Large intestine (tissue), 12 donors: ENCODE data around the gene TKTL1. TPM values are rescaled to one million over a fixed set of nuclear protein-coding genes. Genes with fewer than 3 reads are reported as not detected.
"Not testable (repeated sequence)": the region's sequence is repeated elsewhere in the genome, so short reads cannot be mapped to it uniquely, and the experiment has no call there.

Source experiments
- DNase-seq, 2 donors: peaks; one replicate each; pipeline versions ENCODE4 v3.0.0 to v3.0.0-alpha.2; 2013
- H3K27ac ChIP-seq: one replicate; pipeline ENCODE4 v1.5.1; 2013; ENCODE audit warnings: low read length
- H3K27me3 ChIP-seq: 2 replicates; pipeline ENCODE4 v1.6.1; 2013; ENCODE audit warnings: low read length; ENCODE audit not compliant: control insufficient read depth, insufficient read depth
- H3K36me3 ChIP-seq: 2 replicates; pipeline ENCODE4 v1.6.1; 2013; ENCODE audit warnings: low read length; ENCODE audit not compliant: control insufficient read depth, insufficient read depth
- H3K4me1 ChIP-seq: one replicate; pipeline ENCODE4 v1.6.1; 2013; ENCODE audit warnings: low read length; ENCODE audit not compliant: control insufficient read depth, insufficient read depth
- H3K4me3 ChIP-seq: one replicate; pipeline ENCODE4 v1.5.1; 2013; ENCODE audit warnings: low read length
- H3K9me3 ChIP-seq: one replicate; pipeline ENCODE4 v1.6.1; 2013; ENCODE audit warnings: mild to moderate bottlenecking, low read depth, low read length, moderate library complexity; ENCODE audit not compliant: control insufficient read depth
- WGBS: methylation state at CpG from one replicate; pipeline ENCODE4 v1.1.5; 2013; ENCODE audit warnings: low lambda C conversion rate; ENCODE audit not compliant: insufficient coverage; 5-methylcytosine and 5-hydroxymethylcytosine counted together
- long read RNA-seq, 11 donors: transcript quantifications; one replicate each; lab custom pipeline, GENCODE V29; 2026
- polyA plus RNA-seq: library from polyadenylated mRNA; unstranded; fragments of 120-200 nt; gene quantifications from one replicate; pipeline ENCODE4 v1.2.1, GENCODE V29; 2013

Gene TKTL1
- 0.19 TPM for polyA plus RNA-seq
- long read RNA-seq, donor 1 = 0 reads
- long read RNA-seq, donor 2 = 0 reads
- long read RNA-seq, donor 3 = 0 reads
- long read RNA-seq, donor 4 = 0 reads
- long read RNA-seq, donor 5 = 0 reads
- long read RNA-seq, donor 6 = 0 reads
- long read RNA-seq, donor 7 = 0 reads
- long read RNA-seq, donor 8 = 0 reads
- long read RNA-seq, donor 9 = 0 reads
- long read RNA-seq, donor 10 = 0 reads
- long read RNA-seq, donor 11 = 0 reads

- H3K4me1 ChIP-seq = no peaks in the 10 kb centered on the region
- no CpG with 5 or more reads among the region's 37 CpGs for WGBS
- no peaks in the 10 kb centered on the region for H3K27me3 ChIP-seq
- DNase-seq = no peak
- H3K9me3 ChIP-seq = no peaks in the 10 kb centered on the region
- no peak within 1 kb of the TSS for H3K27ac ChIP-seq
- H3K4me3 ChIP-seq = no peak within 1 kb of the TSS
- H3K36me3 ChIP-seq = no peaks in the 10 kb centered on the region
These were observed at the start of gene TKTL1 for GRCh38 chrX:154295664-154296310. TSS of gene TKTL1 (plus strand) at chrX:154295795. CDS start at chrX:154295860, 65 bp downstream.

GRCh38 chrX:154247377-154248045 lies 48.1 kb upstream of the TKTL1 start:
- WGBS = no CpG with 5 or more reads among the region's 17 CpGs
- H3K36me3 ChIP-seq, DNase-seq, H3K4me3 ChIP-seq, H3K9me3 ChIP-seq, H3K27ac ChIP-seq, H3K4me1 ChIP-seq, H3K27me3 ChIP-seq: not testable (repeated sequence)

GRCh38 chrX:154248076-154248475 lies 47.5 kb upstream of the TKTL1 start:
- not testable (repeated sequence) for H3K27ac ChIP-seq, H3K4me3 ChIP-seq, H3K36me3 ChIP-seq, H3K9me3 ChIP-seq, H3K27me3 ChIP-seq, H3K4me1 ChIP-seq, DNase-seq
- no CpG with 5 or more reads among the region's 10 CpGs for WGBS

- not testable (repeated sequence) for H3K9me3 ChIP-seq, H3K4me1 ChIP-seq, DNase-seq, H3K4me3 ChIP-seq, H3K27me3 ChIP-seq, H3K36me3 ChIP-seq, H3K27ac ChIP-seq
- WGBS = no CpG with 5 or more reads among the region's 17 CpGs
These were observed 38.3 kb upstream of the TKTL1 start, which contains the start of gene OPN1MW3 for GRCh38 chrX:154257282-154257681. TSS of gene OPN1MW3 (plus strand) at chrX:154257582. CDS start at chrX:154257620, 38 bp downstream.

- not testable (repeated sequence) for H3K27me3 ChIP-seq, H3K4me1 ChIP-seq, H3K36me3 ChIP-seq, DNase-seq, H3K4me3 ChIP-seq, H3K27ac ChIP-seq, H3K9me3 ChIP-seq
- WGBS = no CpG with 5 or more reads among the region's 10 CpGs
These were observed 36.9 kb upstream of the TKTL1 start for GRCh38 chrX:154258711-154259110.

GRCh38 chrX:154263072-154263471 lies 32.5 kb upstream of the TKTL1 start:
- H3K36me3 ChIP-seq, H3K4me1 ChIP-seq, H3K27ac ChIP-seq, DNase-seq, H3K9me3 ChIP-seq, H3K27me3 ChIP-seq, H3K4me3 ChIP-seq: not testable (repeated sequence)
- WGBS = no CpG with 5 or more reads among the region's 6 CpGs

- H3K27me3 ChIP-seq, DNase-seq, H3K4me1 ChIP-seq, H3K36me3 ChIP-seq, H3K4me3 ChIP-seq, H3K27ac ChIP-seq, H3K9me3 ChIP-seq: not testable (repeated sequence)
- WGBS = no CpG with 5 or more reads among the region's 3 CpGs
These were observed 26.4 kb upstream of the TKTL1 start for GRCh38 chrX:154269245-154269644.

- H3K27me3 ChIP-seq, DNase-seq, H3K27ac ChIP-seq, H3K4me1 ChIP-seq, H3K4me3 ChIP-seq, H3K36me3 ChIP-seq, H3K9me3 ChIP-seq: not testable (repeated sequence)
- WGBS = no CpG with 5 or more reads among the region's 23 CpGs
These were observed 10.9 kb upstream of the TKTL1 start for GRCh38 chrX:154284489-154285338.

GRCh38 chrX:154286406-154286805 lies 9.2 kb upstream of the TKTL1 start:
- H3K27ac ChIP-seq, H3K4me1 ChIP-seq, H3K36me3 ChIP-seq, DNase-seq, H3K4me3 ChIP-seq, H3K9me3 ChIP-seq, H3K27me3 ChIP-seq: not testable (repeated sequence)
- WGBS = no CpG with 5 or more reads among the region's 10 CpGs
